Neutrophil (primary cell): Measurements from ENCODE around the gene PAX2.

ENCODE experiments used
- H3K27ac ChIP-seq: fragments of 200-600 bp; sonication (generic); 2 replicates; pipeline ENCODE4 v1.5.1; 2016; ENCODE audit warnings: mild to moderate bottlenecking, moderate library complexity
- H3K27me3 ChIP-seq: fragments of 200-600 bp; sonication (generic); 2 replicates; pipeline ENCODE4 v1.6.0; 2016; ENCODE audit warnings: mild to moderate bottlenecking
- H3K36me3 ChIP-seq: fragments of 200-600 bp; sonication (generic); 2 replicates; pipeline ENCODE4 v1.5.1; 2017
- H3K4me1 ChIP-seq, 2 experiments: fragments of 200-600 bp in 1 of 2; sonication (generic) in 1 of 2; 1 replicate in 1 of 2; 2 replicates in 1 of 2; pipeline versions ENCODE4 v1.5.1 to v1.6.1; 2013 to 2016; ENCODE audit warnings: low read depth in 1 of 2, low read length in 1 of 2, mild to moderate bottlenecking in 1 of 2, moderate library complexity in 1 of 2; ENCODE audit not compliant: control insufficient read depth in 1 of 2, insufficient read depth in 1 of 2
- H3K4me3 ChIP-seq, 2 experiments: fragments of 200-600 bp in 1 of 2; sonication (generic) in 1 of 2; 1 replicate in 1 of 2; 2 replicates in 1 of 2; pipeline ENCODE4 v1.5.1; 2013 to 2016; ENCODE audit warnings: low read depth in 1 of 2, low read length in 1 of 2, mild to moderate bottlenecking in 1 of 2, moderate library complexity in 1 of 2
- H3K9me3 ChIP-seq: fragments of 200-600 bp; sonication (generic); 2 replicates; pipeline ENCODE4 v1.5.1; 2016
- TF ChIP-seq, protein P1 (sequence below): fragments of 200-600 bp; sonication (generic); IDR thresholded peaks from 2 replicates; pipeline ENCODE4 v1.5.1; 2016; ENCODE audit warnings: antibody characterized with exemption

The PAX2 gene

DNA sequence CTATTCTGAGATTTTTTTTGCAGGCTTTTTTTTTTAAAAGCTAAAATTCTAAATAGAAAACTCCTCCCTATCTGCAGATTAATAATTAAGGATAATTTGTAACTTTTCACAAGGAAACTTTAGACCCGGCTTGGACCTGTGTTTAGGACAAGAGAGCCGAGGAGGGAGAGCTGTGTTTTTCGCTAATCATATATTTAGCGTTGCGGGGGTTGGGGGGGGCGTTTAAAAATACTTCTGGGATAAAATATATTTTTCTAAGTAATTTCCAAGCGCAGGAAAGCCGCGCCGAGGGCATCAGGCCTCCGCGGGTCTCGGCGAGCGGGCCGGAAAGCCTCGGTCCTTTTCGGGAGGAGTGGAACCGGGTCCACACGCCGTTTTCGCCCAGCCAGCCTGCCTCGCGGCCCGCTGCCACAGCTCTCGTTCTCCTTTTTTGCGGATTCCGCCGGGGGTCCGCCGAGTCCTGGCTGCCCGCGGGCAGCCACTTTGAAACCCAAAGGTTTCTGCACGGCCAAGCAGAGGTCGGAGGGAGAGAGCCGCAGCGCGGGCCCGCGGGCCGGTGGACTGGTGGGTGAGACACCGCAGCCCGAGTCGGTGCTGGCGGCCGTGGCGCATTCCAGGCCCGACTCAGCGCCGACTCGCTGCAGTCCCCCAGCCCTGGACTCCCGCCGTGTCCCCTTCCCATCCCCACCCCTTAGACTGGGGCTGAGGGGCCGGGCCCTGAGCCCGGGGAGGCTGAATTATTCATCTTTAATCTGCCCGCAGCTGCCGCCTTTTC is 2.3 kb downstream of the PAX2 start:
- H3K36me3 ChIP-seq, result no peaks in the 10 kb centered on the region
- H3K27ac ChIP-seq, result no peak overlapping the region
- no peak overlapping the region for H3K4me3 ChIP-seq
- peaks cover 0 to 7% of the 10 kb centered on the region in 2 experiments for H3K4me1 ChIP-seq
- H3K9me3 ChIP-seq, result no peaks in the 10 kb centered on the region
- peaks cover 100% of the 10 kb centered on the region for H3K27me3 ChIP-seq
- TF ChIP-seq, protein P1, sequence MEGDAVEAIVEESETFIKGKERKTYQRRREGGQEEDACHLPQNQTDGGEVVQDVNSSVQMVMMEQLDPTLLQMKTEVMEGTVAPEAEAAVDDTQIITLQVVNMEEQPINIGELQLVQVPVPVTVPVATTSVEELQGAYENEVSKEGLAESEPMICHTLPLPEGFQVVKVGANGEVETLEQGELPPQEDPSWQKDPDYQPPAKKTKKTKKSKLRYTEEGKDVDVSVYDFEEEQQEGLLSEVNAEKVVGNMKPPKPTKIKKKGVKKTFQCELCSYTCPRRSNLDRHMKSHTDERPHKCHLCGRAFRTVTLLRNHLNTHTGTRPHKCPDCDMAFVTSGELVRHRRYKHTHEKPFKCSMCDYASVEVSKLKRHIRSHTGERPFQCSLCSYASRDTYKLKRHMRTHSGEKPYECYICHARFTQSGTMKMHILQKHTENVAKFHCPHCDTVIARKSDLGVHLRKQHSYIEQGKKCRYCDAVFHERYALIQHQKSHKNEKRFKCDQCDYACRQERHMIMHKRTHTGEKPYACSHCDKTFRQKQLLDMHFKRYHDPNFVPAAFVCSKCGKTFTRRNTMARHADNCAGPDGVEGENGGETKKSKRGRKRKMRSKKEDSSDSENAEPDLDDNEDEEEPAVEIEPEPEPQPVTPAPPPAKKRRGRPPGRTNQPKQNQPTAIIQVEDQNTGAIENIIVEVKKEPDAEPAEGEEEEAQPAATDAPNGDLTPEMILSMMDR, result no peak

DNA sequence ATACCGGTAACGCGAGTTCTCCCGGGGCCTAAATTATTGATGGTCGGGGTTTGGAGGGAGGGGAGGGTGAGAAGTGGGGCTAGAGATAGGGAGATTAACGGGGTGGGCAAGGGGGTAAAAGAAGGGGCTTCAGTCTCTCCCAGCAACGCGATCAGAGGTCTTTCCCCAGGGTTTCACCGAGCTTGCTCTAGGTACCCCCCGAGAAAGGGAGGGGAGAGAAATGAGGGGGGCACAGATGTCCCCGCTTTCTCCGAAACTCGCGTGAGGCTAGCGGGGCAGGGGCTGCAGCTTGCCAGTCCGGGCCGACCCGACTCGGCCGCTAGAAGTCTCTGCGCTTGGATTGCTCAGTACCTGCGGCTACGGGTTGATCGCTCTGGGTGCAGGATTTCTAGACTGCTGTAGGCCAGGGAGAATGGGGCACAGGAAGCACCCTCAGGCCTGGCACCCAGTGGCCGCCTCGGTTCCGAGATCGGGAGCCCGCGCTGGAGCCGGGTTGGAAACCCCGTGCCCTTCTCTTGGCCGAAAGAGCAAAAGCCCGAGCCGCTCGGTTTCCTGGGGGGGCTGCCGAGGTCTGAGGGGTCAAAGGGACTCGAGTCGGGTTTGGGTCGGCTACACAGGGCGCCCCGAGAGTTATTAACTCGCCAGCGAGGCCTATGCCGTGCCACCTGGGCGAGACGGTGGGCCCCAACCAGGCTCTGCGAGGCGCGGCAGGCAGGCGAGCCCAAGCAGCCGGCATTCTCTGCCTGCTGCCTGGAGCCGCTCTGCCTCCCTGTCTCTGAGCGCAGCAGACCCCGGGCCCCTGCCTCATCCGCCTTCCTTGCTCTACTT is 3.1 kb downstream of the PAX2 start:
- peaks cover 0 to 7% of the 10 kb centered on the region in 2 experiments for H3K4me1 ChIP-seq

DNA sequence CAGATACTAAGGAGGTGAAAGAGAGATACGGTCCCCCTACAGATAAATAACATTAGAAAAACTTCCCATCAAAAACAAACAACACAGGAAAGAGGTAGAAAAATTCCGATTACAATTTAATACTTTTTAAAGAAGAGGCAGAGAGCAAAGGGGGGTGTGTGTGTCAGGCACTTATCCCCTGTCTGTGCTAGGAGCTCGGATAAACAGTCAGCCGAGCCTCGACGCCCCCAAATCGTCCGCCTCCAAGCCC is 3.6 kb downstream of the PAX2 start:
- Histone ChIP-seq H3K27ac (no peak overlapping the region), H3K4me3 (no peak overlapping the region), H3K27me3 (peaks cover 100% of the 10 kb centered on the region), H3K4me1 (peaks cover 0 to 7% of the 10 kb centered on the region in 2 experiments), H3K36me3 (no peaks in the 10 kb centered on the region), H3K9me3 (no peaks in the 10 kb centered on the region)
- TF ChIP-seq, protein P1, result no peak

More for the DNA sequence above, 3.1 kb downstream of the PAX2 start:
- no peak overlapping the region for H3K27ac ChIP-seq
- H3K36me3 ChIP-seq, result no peaks in the 10 kb centered on the region
- H3K9me3 ChIP-seq, result no peaks in the 10 kb centered on the region
- H3K4me3 ChIP-seq, result no peak overlapping the region
- H3K27me3 ChIP-seq, result peaks cover 100% of the 10 kb centered on the region
- TF ChIP-seq, protein P1, result no peak

DNA sequence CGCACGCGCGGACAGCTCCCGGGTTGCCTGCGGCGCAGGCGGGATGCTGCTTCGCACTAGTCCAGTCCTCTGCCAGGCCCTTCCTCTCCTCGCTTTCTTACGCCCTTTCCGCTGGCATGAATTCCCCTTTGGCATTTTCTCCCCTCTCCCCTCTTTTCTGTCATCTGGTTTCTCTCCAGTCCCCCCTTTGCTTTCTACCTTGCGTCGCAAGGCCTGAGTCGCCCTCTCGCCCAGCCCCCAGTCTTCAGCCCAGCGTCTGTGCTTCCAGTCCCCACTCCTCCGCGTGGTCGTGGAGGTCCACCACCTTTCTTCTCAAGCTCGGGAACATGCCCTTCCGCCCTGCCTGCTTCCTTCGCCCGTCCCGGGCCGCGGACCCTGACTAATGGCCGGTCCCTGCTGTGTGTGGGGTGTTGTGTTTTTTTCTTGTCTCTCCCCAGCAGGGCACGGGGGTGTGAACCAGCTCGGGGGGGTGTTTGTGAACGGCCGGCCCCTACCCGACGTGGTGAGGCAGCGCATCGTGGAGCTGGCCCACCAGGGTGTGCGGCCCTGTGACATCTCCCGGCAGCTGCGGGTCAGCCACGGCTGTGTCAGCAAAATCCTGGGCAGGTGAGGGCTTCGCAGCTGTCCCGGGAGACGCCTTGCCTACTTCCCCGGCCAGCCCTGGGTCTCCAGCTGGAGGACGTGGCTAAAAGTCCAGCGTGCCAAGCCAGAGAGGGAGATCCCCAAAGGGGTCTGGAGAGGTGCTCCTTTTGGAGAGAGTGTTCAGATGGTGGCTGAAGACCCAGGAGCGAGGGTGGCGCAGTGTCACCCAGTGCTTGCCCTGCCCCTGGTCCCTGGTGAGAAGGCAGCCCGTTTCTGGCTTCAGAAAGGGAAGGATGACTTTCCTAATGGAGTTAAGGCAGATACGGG is 4.2 kb downstream of the PAX2 start:
- H3K27me3 ChIP-seq, result peaks cover 100% of the 10 kb centered on the region
- H3K4me1 ChIP-seq, result peaks cover 0 to 7% of the 10 kb centered on the region in 2 experiments

More for the DNA sequence above, 4.2 kb downstream of the PAX2 start:
- no peak overlapping the region for H3K4me3 ChIP-seq
- H3K36me3 ChIP-seq, result no peaks in the 10 kb centered on the region
- H3K27ac ChIP-seq, result no peak overlapping the region
- no peaks in the 10 kb centered on the region for H3K9me3 ChIP-seq
- TF ChIP-seq, protein P1, result no peak
